Activated CD8-positive, alpha-beta memory T cell treated with anti-CD3 and anti-CD28 coated beads for 1 hour (primary cell): ENCODE results near the gene TWSG1.
A peak's percentile ranks its signal among the peaks of the same experiment; 100 is the strongest.

Experiments
- DNase-seq, 2 donors: peaks; one replicate each; pipeline ENCODE4 v3.0.0-alpha.2; 2020; ENCODE audit warnings: low read depth in 1 of 2; ENCODE audit errors: extremely low read depth in 1 of 2

TWSG1 gene

GRCh38 chr18:9334329-9334972 is at the start of gene TWSG1:
Gene TWSG1 (plus strand): TSS chr18:9334773. CDS start chr18:9337230, 2,457 bp downstream.
- peak; percentile 90 to 93 for DNase-seq

DNA sequence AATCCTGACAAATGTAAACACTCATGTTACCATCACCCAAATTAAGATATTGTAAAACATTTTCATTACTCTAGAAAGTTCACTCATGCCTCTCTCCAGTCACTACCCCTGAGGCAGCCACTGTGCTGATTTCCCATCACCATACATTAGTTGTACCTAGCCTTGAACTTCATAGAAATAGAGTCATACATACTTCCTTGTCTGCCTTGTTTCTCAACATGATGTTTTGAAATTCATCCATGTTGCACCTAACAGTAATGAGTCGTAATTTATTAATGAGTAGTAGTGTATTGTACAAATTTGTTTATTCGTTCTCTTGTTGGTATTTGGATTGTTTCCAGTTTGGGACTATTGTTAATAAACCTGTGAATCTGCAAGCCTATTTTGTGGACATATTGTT is 49.0 kb upstream of the TWSG1 start:
- no peak for DNase-seq

GRCh38 chr18:9287036-9287435 is 47.5 kb upstream of the TWSG1 start:
- no peak for DNase-seq

- DNase-seq = no peak
Observed at GRCh38 chr18:9289698-9290097, 44.9 kb upstream of the TWSG1 start.

DNA sequence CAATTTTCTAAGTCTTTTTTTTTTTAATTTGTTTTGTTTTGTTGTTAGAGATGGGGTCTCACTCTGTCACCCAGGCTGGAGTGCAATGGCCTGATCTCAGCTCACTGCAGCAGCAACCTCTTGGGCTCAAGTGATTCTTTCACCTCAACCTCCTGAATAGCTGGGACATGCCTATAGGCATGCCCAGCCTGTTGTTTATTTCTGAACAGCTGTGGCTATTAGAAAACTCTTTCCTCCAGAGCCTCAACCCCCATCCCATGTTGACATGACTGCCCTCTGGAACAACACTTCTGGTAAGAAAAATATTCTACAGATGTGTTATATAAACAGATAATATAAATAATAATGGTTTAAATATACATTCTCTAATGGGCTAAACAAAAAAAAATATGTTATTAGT is 44.4 kb upstream of the TWSG1 start:
- no peak for DNase-seq

DNA sequence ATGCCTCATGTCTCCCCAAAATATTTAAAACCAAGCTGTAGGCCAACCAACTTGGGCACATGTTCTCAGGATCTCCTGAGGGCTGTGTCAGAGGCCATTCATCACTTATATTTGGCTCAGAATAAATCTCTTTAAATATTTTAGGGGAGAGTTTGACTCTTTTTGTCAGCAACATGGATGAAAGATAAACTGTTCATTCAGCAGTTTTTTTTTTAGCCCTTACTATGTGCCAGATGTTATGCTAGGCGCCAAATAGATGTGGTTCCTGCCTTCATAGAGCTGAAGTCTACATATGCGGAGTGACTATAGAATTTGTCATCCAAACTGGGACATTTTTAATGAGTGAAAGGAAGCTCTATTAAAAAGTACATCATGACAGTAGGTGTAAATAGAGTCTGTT is 42.5 kb upstream of the TWSG1 start:
- DNase-seq = no peak

GRCh38 chr18:9293948-9294347 is 40.6 kb upstream of the TWSG1 start:
- no peak for DNase-seq

- DNase-seq = no peak
Observed at GRCh38 chr18:9296233-9297006, 38.2 kb upstream of the TWSG1 start.

- DNase-seq = no peak
Observed at GRCh38 chr18:9297007-9297393, 37.6 kb upstream of the TWSG1 start.

DNA sequence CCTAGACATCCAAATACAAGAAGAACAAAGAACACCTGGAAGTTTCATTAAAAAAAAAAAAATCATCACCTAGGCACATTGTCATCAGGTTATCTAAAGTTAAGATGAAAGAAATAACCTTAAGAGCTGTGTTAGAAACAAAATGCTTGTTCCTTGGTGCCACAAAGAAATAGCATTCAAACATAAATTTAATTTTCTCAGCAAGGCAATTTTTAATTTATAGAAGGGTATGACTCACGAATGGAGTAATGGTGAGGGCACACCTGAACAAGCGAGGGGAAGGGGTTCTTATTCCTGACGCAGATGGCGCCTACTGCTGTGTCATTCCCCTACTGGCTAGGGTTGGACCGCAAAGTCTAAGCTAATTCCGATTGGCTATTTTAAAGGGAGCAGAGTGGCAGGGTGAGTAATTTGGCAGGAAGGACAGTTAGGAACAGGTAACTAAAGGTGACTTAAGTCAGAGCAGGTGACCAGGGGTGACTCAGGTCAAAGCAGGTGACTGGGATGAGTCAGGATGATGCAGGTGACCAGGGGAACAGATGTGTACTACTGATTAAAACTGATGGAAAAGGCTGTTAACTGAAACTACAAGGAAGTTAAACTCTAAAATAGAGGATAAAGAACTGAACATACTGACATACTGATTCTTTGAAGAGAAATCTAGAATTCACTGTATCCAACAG is 30.0 kb upstream of the TWSG1 start:
- DNase-seq = no peak

DNA sequence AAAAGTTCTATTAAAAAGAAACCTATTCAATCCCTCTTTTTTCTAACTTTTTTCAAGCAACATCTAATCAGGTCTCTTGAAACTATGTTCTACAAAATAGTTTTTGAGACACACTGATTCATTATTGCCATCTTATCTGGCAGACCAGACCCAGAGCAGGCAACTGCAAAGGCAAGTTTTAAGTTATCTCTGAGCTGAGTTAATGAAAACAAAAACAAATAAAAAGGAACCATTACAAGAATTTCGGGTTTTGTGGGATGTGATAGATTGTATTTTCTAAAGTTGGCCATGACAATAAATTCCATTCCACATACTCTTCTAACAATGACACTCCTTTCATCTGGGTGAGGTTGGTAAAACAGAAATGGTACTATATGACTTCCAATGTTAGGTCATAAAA is 15.2 kb upstream of the TWSG1 start:
- no peak for DNase-seq

GRCh38 chr18:9321017-9321452 is 13.5 kb upstream of the TWSG1 start:
- DNase-seq = no peak

DNA sequence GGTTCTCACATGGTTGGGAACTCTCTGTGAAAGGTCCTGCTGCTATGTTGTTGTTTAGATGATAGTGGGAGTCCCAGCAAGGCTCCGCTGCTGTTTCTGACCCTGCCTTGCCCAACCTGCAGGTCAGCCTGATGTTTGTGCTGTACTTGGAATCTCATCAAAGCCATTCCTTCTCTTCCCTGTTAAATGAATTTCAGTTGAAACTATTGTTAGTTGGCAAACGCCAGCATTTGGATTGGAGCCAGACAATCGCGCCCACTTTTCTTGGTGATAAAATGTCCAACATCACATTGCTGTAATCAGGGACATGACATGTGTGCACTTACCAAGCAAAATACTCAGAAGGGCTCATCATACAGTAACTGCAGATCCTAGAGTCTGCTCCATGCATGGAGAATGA is 12.8 kb upstream of the TWSG1 start:
- DNase-seq = no peak

DNA sequence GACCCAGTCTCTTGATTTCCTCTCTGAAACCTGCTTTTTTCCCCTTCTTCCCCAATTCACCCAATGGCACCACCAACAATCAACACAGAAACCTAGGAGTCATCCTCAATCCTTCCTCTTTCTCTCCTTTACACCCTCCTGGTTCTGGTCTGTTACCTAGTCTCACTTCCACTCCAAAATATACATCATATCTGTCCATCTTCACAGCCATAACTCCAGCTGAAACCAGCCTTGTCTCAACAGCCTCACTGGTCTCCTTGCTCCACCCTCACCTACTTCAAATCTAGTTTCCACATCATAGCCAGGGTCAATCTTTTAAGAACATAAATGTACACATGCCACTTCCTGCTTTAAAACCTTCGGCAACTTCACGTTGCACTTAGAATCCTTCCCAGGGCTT is 11.8 kb upstream of the TWSG1 start:
- DNase-seq = no peak

- no peak for DNase-seq
Observed at GRCh38 chr18:9323750-9324445, 10.7 kb upstream of the TWSG1 start.

DNA sequence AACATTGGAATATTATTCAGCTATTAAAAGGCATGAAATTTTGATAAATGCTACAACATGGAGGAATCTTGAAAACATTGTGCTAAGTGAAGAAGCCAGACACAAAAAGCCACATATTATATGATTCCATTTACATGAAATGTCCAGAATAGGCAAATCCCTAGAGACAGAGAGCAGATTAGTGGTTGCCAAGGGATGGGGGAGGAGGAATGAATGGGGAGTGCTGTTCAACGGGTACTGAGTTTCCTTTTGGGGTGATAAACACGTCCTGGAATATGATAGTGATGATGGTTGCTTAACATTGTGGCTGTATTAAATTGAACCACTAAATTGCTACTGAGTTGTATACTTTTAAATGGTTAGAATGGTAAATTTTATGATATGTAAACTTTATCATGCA is 8.9 kb upstream of the TWSG1 start:
- no peak for DNase-seq

- DNase-seq = no peak
Observed at GRCh38 chr18:9328776-9329175, 5.8 kb upstream of the TWSG1 start.

DNA sequence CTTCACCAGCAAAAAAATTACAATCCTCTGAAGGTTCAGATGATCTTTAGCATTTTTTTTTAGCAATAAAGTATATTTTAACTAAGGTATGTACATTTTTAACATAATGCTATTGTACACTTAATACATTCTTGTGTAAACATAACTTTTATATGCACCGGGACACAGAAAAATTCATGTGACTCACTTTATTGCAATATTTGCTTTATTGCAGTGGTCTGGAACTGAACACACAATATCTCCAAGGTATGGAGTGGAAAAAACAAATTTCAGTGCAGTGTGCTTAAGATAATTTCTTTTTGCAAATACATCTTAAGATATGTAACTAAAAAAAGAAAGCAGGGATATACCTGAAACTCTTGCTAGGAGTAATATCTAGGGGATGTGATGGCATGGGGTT is 5.1 kb upstream of the TWSG1 start:
- DNase-seq = no peak

DNA sequence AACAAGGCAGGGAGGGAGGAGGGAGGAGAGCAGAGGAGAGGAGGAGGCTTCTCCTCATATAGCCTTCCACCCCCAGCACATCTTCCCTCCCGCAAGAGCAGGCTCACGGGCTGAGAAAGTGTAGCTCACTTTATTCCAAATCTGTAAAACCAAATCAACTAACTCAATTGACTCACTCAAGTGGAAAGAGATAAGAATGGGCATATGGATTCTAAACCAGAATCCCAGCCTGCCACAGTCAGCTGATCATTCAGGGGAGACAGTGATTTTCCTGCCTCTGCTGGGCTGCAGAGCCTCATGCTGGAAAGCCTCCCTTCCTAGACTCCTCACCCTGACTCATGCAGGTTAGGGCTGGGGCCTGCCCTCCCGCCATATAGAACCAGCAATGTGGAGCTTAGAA is 4.2 kb upstream of the TWSG1 start:
- no peak for DNase-seq

DNA sequence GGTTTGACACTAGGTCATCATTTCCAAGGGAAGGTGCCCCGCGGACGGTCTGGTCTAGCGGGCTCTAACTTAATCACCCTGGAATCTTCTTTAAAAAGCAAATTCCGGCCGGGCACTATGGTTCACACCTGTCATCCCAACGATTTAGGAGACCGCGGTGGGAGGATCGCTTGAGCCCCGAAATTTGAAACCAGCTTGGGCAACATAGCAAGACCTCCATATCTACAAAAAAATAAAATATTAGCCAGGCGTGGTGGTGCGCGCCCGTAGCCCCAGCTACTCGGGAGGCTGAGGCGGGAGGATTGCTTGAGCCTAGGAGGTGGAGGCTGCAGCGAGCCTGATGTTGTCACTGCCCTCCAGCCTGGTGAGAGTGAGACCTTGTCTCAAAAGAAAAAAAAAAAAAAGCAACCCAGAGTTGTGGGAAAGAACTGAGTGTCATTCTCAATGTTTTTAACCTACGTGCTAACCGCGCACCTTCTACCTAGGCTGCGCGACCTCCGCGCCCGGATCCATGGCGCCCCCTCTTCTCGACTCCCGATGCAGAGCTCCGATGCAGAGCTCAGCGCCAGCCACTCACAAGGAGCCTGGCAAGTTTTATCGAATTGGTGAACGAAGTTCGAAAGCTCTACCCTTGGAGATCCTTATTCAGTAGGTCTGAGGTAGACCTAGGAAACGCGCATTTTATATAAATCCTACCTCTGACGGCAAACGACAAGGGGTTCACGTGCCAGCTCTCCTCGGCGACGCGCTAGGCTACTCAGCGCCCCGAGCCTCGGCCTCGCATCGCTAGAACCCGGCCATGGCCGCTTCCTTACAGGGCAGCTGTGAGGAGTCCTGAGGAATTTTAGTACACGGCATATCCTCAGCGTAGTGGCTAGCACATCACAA is 888 bp upstream of the TWSG1 start:
- peak in 1 of 2 donors; percentile 1 for DNase-seq
